Dermis blood vessel endothelial cell (primary cell): ENCODE data around the gene PLA2G5. TPM values are rescaled to one million over a fixed set of nuclear protein-coding genes. Genes with fewer than 3 reads are reported as not detected.
"Not testable (repeated sequence)": the region's sequence is repeated elsewhere in the genome, so short reads cannot be mapped to it uniquely, and the experiment has no call there.

ENCODE experiments used
- DNase-seq: peaks from one replicate; pipeline ENCODE4 v3.0.0; 2010
- total RNA-seq: library from RNA; depleted of rRNA; stranded (reverse); fragments of >200 nt; gene quantifications from 2 replicates; pipeline ENCODE4 v1.2.3, GENCODE V29; 2014

PLA2G5 gene
- total RNA-seq, 1 donor from 2014 or later, result not detected

GRCh38 chr1:20123722-20124455, 53.9 kb downstream of the PLA2G5 start:
- peak; percentile 11 for DNase-seq

GRCh38 chr1:20124456-20125057, 54.6 kb downstream of the PLA2G5 start:
- peak; percentile 78 for DNase-seq

DNA sequence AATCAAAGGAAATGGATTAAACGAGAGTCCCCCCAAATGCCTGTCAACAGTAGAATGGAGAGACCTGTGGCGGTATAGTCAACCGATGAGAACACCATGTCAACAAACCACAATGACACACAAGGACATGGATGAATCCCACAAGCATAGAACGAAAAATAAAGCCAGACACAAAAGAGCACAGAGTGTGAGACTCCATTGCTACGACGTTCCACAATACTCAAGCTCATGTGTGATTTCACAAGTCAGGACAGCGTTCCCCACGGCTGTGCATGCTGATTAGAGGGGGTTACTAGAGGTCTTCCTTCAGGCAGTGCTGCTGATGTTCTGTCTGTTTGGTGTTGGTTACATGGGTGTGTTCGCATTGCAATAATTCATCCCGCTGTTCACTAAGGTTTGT, 55.1 kb downstream of the PLA2G5 start:
- no peak for DNase-seq

- DNase-seq, result no peak
Measured at GRCh38 chr1:20126041-20126805, 56.2 kb downstream of the PLA2G5 start.

DNA sequence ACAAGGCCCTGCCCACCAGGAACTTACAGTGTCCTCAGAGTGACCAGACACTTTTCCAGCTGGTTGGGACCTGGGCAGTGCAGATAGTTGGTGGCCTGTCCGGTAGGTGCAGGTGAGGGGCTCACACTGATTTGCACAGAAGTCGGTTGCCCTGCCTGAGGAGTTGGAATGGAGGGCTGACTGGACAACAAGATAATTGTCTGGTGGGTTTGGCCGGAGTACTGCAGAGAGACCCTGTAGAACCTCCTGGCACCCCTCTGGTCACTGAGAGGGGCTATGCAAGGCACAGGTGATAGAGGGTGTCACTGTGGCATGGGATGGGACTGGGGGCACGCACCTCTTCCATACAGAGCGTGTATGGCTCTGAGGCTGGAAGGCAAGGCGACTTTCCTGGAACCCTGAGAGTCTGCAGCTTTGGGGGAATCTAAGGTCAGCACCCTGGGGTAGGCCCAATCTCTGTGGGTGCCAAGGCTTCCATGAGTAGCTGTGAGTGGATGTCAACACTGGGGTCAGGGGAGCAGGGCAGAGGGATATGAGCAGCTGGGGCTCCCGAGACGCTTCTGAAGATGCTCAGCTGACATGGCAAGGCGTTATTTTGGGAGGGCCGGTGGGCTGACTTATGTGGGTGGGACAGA, 56.9 kb downstream of the PLA2G5 start:
- no peak for DNase-seq

GRCh38 chr1:20130518-20130917, 60.5 kb downstream of the PLA2G5 start:
- DNase-seq, result not testable (repeated sequence)

GRCh38 chr1:20134995-20135394, 65.0 kb downstream of the PLA2G5 start:
- DNase-seq, result no peak

GRCh38 chr1:20136249-20136648, 66.3 kb downstream of the PLA2G5 start:
- no peak for DNase-seq

DNA sequence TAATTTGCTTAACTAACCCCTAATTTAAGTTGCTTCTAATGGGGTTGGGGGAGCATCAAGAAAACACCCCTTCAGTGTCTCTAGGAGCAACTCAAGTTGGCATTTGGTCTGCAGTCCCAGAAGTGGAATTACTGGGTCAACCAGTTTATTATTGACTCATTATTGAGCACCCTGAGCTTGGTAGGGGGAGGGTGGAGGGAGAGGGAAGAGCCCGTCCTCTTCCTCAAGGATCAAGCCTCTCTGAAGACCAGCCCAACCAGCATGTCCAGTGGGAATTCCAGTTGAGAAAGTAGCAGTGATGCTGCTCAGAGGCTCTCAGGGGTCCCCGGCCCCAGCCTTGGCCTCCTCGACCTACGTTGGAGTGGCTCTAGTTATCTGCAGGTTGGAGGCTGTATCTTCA, 67.1 kb downstream of the PLA2G5 start:
- no peak for DNase-seq

DNA sequence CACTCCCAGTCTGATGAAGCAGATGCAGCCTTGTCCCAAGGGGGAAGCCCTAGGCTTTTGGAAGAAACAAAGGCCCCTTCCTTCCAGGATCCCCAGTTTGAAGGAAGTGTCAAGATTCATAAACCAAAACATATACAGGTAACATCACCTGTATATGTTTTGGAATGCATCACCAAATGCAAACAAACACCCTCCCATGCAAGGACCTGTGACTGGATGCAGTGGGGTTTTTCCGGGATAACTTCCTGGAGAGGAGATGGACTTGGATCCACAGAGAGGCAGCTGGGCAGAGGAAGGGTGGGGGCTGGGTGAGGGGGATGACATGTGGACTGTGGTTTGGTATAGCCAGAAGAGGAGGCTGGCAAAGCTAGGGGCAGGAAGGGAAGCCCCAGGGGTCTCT, 67.6 kb downstream of the PLA2G5 start:
- no peak for DNase-seq

DNA sequence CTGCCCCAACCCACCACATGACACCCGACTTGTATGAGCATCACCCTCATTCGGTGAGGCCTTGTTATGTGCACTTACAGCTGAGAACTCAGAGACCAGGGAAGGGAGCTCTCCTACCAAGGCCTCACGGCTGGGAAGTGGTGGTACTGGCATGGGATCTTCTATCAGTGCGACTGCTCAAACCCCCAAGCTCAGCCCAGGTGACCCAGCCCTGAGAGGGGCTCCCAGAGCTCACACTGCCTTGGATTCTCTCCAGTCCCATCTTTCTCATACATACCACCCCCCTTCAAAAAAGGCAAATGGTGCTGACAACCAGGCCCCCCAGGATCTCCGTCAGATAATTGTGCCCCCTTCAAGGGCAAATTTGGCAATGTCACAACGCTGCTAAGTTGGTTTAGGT, 68.4 kb downstream of the PLA2G5 start:
- no peak for DNase-seq

DNA sequence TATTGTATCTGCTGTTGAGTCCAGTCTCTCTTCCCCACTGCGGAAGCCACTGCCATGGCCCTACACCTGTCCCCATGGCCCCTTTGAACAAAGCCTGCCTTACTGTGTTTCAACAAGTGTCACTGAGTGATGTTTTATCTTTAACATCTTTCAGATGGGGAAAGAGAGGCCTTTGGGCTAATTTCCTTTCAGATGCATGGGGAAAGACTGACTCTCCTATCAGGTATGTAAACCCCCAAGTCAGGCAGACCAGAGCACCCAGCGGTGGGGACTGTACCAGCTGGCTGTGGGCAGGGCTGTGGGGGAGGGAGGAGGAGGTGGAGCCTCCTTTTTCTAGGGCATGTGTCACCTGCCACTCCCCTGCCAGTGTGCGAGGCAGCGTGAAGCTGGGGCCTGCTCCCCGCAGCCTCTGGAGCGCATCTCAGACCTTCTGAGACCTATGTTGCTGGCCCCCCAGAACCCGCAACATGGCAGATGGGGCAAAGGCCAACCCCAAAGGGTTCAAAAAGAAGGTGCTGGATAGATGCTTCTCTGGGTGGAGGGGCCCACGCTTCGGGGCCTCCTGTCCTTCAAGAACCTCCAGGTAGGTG, 69.1 kb downstream of the PLA2G5 start, which contains the start of gene PLA2G2F:
Gene PLA2G2F, plus strand, starts transcription at position 363 of the 590 bp plus-strand sequence. Its CDS starts 105 bp downstream, at position 468.
- no peak for DNase-seq

DNA sequence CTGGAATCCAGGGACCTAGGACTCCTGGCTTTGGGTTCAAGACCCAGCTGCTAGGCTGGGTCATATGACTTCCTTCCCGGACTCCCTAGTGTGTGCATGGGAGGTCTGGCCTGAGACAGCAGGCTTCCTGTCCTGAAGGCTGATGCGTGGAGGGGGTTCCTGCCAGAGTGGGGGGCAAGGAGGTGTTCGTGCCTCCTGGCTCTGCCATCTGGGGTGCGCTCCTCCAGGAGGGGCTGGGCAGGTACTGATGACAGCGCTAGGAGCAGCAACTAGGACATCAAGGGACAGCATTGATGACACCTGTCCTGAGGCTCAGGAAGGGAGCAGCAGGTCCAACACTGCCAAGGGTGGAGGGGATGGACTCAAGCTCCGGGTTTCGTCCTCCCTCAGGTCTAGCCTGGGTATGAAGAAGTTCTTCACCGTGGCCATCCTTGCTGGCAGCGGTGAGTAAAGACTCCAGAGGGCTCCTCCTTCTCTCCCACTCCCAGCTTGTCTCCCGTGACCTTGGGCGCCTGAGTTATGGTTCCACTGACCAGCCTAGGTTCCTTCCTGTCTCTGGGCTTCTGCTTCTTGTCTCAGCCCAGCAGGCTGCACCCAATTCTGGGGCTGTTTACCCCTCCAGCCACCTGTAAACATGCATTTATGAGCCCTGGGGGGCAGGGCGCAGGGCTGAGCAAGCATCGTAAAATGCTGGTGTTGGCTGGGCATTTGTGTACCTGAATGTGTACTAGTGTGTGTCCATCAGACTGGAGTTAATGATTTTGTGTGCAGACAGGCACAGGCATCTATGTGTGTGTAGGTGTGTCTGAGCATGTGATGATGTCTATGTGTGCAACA, 70.0 kb downstream of the PLA2G5 start:
- no peak for DNase-seq

GRCh38 chr1:20141001-20141400, 71.0 kb downstream of the PLA2G5 start:
- no peak for DNase-seq

DNA sequence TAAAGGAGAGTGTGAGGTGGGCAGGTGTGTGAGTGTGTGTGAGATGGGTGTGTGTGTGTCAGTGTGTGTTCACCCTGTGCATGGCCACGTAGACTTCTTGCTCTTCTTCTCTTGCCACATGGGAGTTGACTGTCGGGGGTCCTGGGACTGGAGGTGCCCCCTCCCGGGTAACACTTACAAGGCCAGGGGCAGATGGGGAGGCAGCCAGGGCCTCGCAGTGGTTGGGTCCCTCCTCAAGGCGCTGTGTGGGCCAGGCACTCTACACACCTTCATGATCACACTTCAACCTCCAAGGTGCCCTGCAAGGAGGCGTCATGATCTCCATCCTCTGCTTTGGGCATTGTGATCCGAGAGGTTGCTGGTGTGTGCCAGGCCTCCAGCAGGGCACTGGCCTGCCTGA, 71.5 kb downstream of the PLA2G5 start:
- DNase-seq, result no peak

Other genes starting within 250 kb of the PLA2G5 start
- 3.9 and 4.0 TPM in 2 replicates for gene OTUD3, start 187.8 kb upstream of the PLA2G5 start, total RNA-seq
- gene PLA2G2E, start 146.6 kb upstream of the PLA2G5 start, total RNA-seq, result not detected in 2 replicates
- gene PLA2G2A, start 90.6 kb upstream of the PLA2G5 start, total RNA-seq, result not detected in 2 replicates
- not detected in 2 replicates for gene PLA2G2D, start 49.3 kb downstream of the PLA2G5 start, total RNA-seq
- gene PLA2G2F, start 69.1 kb downstream of the PLA2G5 start, total RNA-seq, result not detected in 2 replicates
- 0.05 TPM in 1 of 2 replicates, not detected in the other for gene UBXN10, start 115.9 kb downstream of the PLA2G5 start, total RNA-seq
- gene PLA2G2C, start 116.3 kb downstream of the PLA2G5 start, total RNA-seq, result not detected in 2 replicates
- not detected in 2 replicates for gene VWA5B1, start 220.7 kb downstream of the PLA2G5 start, total RNA-seq